Left renal cortex interstitium (tissue), 4 donors: ENCODE measurements around the gene PPP6R2. TPM values are rescaled to one million over a fixed set of nuclear protein-coding genes. Genes with fewer than 3 reads are reported as not detected.
"Not testable (repeated sequence)": the region's sequence is repeated elsewhere in the genome, so short reads cannot be mapped to it uniquely, and the experiment has no call there.

ENCODE experiments used
- DNase-seq, 4 donors: peaks; one replicate each; pipeline ENCODE4 v3.0.0-alpha.2; 2013; ENCODE audit warnings: low read depth in 4 of 4, low spot score in 2 of 4, missing footprints in 1 of 4
- polyA plus RNA-seq, 4 donors: library from polyadenylated mRNA; unstranded; fragments of 120-200 nt; gene quantifications; one replicate each; pipeline ENCODE4 v1.2.1, GENCODE V29; 2013; ENCODE audit not compliant: insufficient read length in 4 of 4

PPP6R2 gene
- polyA plus RNA-seq, 4 donors = 33.0 to 61.1 (median 46.3) TPM

GRCh38 chr22:50339945-50340879 lies 2.9 kb upstream of the PPP6R2 start:
- DNase-seq = no peak

GRCh38 chr22:50341977-50342650 lies 1.0 kb upstream of the PPP6R2 start:
- DNase-seq = peak in 3 of 4 donors; percentile 56 to 84 (median 70)

DNA sequence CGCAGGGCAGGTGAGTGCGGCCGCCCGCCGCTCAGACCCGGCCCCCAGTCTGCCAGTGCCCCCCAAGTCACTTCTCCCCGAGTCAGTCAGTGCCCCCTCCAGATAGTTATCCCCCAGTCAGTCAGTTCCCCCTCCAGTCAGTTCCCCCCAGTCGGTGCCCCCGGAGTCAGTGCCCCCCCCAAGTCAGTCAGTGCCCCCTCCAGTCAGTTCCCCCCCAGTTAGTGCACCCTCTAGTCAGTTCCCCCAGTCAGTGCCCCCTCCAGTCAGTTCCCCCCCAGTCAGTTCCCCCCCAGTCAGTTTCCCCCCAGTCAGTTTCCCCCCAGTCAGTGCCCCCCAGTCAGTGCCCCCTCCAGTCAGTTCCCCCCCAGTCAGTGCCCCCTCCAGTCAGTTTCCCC lies 411 bp downstream of the PPP6R2 start:
- no peak for DNase-seq

DNA sequence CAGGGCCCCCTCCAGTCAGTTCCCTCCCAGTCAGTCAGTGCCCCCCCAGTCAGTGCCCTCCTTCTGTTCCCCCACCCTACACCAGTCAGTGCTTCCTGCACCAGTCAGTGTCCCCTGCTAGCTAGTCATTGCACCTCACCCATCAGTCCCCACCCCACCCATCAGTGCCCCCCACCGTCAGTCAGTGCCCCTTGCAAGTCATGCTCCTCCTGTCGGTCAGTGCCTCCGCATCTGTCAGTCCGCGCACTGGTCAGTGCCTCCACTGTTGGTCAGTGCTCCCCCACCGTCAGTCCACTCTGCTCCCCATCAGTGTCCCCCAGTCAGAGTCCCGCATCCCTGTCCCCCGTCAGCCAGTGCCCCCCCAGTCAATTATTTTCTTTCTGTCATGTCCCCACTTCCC lies 3.3 kb downstream of the PPP6R2 start:
- no peak for DNase-seq

DNA sequence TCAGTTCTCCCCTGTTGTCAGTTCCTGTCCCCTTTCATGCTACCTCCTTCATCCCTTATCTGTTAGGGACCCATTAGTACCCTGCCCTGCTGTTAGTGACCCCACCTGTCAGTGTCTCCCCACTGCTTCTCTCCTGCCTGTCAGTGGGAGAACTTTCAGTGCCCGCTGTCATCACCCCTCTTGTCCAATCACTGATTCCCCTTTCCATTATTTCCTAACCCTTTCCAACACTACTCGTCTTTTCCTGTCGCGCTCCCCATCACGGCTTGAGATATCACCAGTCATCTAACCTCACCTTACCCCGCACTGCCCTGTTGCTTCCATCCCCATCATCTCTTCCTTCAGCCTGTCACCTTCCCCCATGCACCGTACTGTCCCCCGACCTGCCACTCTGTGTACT lies 4.0 kb downstream of the PPP6R2 start:
- no peak for DNase-seq

- no peak for DNase-seq
These were observed 4.9 kb downstream of the PPP6R2 start for GRCh38 chr22:50348058-50348457.

DNA sequence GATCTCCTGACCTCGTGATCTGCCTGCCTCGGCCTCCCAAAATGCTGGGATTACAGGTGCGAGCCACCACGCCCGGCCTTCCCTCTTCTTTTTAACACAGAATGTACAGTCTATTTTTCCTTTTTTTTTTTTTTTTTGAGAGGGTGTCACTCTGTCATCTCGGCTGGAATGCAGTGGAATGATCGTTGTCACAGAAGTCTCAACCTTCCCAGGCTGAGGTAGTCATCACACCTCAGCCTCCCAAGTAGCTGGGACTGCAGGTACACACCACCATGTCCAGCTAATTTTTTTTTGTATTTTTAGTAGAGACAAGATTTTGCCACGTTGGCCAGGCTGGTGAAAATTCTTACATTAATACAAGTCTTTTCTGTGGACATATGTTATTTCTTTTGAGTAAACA lies 13.1 kb downstream of the PPP6R2 start:
- DNase-seq = no peak

DNA sequence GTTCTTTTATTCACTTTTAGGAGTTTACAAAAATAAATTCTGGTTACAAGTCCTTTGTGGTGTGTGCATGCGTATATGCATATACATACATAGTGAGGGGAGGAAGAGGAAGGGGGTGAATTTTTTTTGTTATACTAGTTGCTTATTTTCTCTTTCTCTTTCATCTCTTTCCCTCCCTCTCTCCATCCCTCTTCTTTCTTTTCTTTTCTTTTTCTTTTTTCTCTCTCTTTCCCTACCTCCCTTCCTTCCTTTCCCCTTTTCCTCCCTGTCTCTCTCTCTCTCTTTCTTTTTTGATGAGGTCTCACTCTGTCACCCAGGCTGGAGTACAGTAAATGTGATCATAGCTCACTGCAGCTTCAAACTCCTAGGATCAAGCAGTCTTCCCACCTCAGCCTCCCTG lies 14.1 kb downstream of the PPP6R2 start:
- no peak for DNase-seq

GRCh38 chr22:50357756-50358155 lies 14.6 kb downstream of the PPP6R2 start:
- DNase-seq = no peak

DNA sequence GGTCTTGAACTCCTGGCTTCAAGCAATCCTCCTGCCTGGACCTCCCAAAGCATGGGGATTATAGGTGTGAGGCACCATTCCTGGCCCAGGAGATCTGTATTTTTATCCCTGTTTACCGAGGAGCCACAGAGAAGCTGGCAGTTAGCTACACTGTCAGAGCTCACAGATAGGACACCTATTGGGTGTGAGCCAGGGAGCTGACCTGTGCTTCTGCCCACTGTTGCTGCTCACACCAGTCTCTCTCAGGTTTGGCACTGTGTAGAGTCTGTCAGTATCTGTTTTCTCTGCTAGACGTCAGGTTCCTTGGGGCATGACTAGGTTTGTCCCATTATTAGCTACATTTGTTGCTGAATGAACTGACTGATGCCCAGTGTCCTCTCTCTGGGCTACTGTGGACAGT lies 17.5 kb downstream of the PPP6R2 start:
- no peak for DNase-seq

DNA sequence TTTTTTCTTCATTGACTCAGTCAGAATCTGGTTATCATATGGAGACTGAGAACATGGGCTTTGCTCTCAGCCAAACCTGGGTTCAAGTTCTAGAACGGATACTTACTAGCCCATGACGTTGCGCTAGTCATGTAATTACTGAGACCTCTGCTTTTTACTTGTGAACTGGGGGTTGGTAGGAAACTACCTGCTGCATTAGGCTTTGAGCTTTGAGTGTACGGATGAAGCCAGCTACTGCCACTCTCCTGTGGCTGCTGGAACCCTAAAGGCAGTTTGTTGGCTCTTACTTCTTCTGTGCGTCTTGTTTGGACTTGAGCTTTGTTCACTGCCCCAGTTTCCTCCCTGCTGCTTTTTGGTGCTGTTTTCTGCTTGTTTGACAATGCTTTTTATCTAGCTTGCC lies 18.1 kb downstream of the PPP6R2 start:
- DNase-seq = no peak

- no peak for DNase-seq
These were observed 18.6 kb downstream of the PPP6R2 start for GRCh38 chr22:50361688-50362087.

DNA sequence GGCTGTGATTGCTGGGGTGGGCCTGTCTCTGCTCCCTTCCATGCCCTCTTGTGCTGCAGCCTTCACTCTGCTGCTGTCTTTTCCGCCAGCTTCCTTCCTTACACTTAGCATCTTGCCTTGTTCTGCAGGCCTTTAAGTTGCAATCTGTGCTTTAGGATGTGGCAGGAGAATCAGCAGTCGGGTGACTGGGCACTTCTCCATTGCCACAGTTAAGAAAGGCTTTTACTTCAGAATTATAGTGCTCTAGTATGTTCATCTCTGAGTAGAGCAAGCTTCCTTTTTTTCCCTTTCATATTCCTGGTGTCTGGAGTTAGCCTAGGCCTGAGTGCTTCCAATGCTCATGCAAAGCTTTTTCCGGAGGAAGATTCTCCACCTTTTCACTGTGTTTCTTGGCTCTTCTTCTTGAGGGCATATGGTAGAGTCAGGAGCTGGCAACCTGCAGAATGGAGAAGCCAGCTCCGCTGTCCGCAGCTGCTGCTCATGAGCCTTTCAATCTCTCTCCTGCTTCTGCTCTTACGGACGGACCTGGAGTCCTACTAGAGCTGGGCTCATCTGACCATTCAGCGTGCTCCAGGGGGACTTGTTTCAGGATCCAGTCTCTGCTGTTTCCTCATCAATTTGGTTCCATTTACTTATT lies 20.2 kb downstream of the PPP6R2 start:
- DNase-seq = no peak

GRCh38 chr22:50363803-50364194 lies 20.7 kb downstream of the PPP6R2 start:
- DNase-seq = not testable (repeated sequence)

GRCh38 chr22:50367778-50368500 lies 24.8 kb downstream of the PPP6R2 start:
- DNase-seq = no peak

DNA sequence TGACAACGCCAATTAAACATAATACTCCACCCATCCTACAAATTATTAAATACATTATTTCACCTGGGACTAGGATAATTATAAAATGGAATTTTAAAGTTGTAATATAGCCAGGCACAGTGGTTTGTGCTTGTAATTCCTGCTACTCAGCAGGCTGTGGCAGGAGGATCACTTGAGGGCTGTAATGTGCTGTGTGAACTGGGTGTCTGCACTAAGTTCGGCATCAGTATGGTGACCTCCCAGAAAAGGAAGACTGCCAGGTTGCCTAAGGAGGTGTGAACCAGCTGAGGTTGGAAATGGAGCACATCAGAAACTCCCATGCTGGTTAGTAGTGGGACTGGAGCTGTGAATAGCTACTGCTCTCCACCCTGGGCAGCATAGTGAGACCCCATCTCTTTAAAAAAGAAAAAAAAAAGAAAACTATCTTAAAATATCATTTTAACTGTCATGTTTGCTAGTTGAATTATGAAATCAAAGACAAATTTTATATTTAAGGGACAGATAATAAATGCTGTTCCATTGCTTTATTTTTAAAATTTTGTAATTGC lies 28.0 kb downstream of the PPP6R2 start:
- DNase-seq = no peak

GRCh38 chr22:50376085-50376651 lies 33.0 kb downstream of the PPP6R2 start:
- no peak for DNase-seq

DNA sequence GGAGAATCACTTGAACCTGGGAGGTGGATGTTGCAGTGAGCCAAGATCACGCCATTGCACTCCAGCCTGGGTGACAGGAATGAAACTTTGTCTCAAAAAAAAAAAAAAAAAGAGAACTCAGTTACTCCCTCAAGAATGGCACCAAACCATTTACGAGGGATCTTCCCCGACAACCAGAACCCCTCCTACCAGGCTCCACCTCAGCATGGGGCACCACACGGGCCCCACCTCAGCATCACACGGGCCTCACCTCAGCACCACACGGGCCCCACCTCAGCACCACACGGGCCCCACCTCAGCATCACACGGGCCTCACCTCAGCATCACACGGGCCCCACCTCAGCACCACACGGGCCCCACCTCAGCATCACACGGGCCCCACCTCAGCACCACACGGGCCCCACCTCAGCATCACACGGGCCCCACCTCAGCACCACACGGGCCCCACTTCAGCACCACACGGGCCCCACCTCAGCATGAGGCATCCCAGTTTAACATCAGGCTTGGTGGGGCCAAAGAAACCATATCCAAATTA lies 38.0 kb downstream of the PPP6R2 start:
- not testable (repeated sequence) for DNase-seq

DNA sequence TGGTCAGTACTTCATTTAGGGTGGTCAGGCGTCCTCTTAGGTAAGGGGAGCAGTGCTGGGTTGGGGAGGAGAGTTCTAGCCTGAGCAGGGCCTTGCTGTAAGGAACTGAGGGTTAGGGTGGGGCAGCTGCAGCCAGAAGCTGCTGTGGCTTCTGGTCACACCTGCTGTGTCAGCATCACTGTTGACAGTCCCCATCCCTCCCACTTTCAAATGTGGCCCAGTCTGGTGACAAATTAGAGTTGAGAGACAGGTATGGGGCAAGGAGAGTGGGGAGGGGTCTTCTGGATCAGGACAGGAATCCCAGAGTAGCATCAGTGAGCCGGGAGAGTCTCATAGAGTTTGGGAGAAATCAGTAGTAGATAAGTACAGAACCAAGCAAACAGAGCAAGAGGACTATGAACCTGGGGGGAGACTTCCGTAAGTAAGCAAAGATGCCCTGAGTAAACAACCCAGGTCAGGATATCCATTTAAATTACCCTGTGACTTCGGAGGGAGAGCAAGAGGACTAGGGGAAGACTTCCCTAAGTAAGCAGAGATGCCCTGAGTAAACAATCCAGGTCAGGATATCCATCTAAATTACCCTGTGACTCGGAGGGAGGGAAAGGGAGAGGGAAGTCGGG lies 53.7 kb downstream of the PPP6R2 start:
- DNase-seq = peak in 2 of 4 donors; percentile 24 to 28
